HepG2 (cell line): ENCODE results near the gene YBX2. TPM values are rescaled to one million over a fixed set of nuclear protein-coding genes. Genes with fewer than 3 reads are reported as not detected.

Source experiments
- ATAC-seq: fragments of 200-7000 bp; cut with Tn5 transposase; 3 replicates; pipeline ENCODE4 v1.9.1; 2020; ENCODE audit warnings: mild to moderate bottlenecking, moderate library complexity
- BruUV-seq: library from RNA; stranded (reverse); fragments of 400-500 nt; replicated peaks from 2 replicates; lab custom pipeline; 2021; lab: Mats Ljungman, UMichigan
- CTCF ChIA-PET: fragments of 300-600 bp; formaldehyde crosslinking; extraction: SDS; loops from one replicate; lab custom pipeline; 2021; ENCODE audit warnings: low total read pairs, inconsistent platforms, low intra/inter-chr PET ratio; lab: Yijun Ruan, JAX
- POLR2A ChIA-PET: fragments of 350-600 bp; sonication (Branson Sonifier 250); formaldehyde crosslinking; loops from one replicate; lab custom pipeline; 2020; ENCODE audit warnings: antibody characterized with exemption, inconsistent platforms; lab: Yijun Ruan, JAX
- DNase-seq: peaks from one replicate; pipeline ENCODE4 v3.0.0-alpha.2; 2015; ENCODE audit warnings: low spot score
- FAIRE-seq: peaks from 3 replicates; lab custom pipeline; 2011; peaks lifted over from hg19 to GRCh38; lab: Jason Lieb, UNC
- H2AFZ ChIP-seq: one replicate; pipeline ENCODE4 v1.6.1; 2011; ENCODE audit warnings: low read length, inconsistent platforms
- H3K27ac ChIP-seq: fragments of 300-600 bp; 3 replicates; pipeline ENCODE4 v1.8.0; 2011; ENCODE audit warnings: mixed run types, mild to moderate bottlenecking, mixed read lengths, low read length, inconsistent platforms; ENCODE audit not compliant: insufficient read depth; ENCODE audit errors: extremely low read length
- H3K27me3 ChIP-seq, 2 experiments: fragments of 200-600 bp in 1 of 2; 2 replicates in 1 of 2; 3 replicates in 1 of 2; pipeline versions ENCODE4 v1.6.0 to v1.8.0; 2011; ENCODE audit warnings: low read length in 2 of 2, mild to moderate bottlenecking in 2 of 2, moderate library complexity in 2 of 2, inconsistent platforms in 1 of 2; ENCODE audit not compliant: insufficient read depth in 2 of 2, control insufficient read depth in 1 of 2
- H3K36me3 ChIP-seq, 2 experiments: fragments of 200-600 bp in 1 of 2; replicated peaks in 1 of 2; 2 replicates in 1 of 2; 3 replicates in 1 of 2; pipeline versions ENCODE4 v1.5.1 to v1.8.0; 2011; ENCODE audit warnings: low read length in 2 of 2, inconsistent platforms in 1 of 2; ENCODE audit not compliant: insufficient read depth in 2 of 2, control insufficient read depth in 1 of 2
- H3K4me1 ChIP-seq: 2 replicates; pipeline ENCODE4 v1.5.1; 2012; ENCODE audit warnings: low read length, inconsistent platforms; ENCODE audit not compliant: insufficient read depth
- H3K4me2 ChIP-seq: 2 replicates; pipeline ENCODE4 v1.6.0; 2011; ENCODE audit warnings: low read depth, low read length, inconsistent platforms
- H3K4me3 ChIP-seq, 3 experiments: fragments of 200-600 bp in 1 of 3; sonication (generic), shearing (Covaris generic) in 1 of 3; replicated peaks in 1 of 3; 2 replicates each; pipeline ENCODE4 v1.5.1; 2011 to 2016; ENCODE audit warnings: low read length in 3 of 3, inconsistent platforms in 2 of 3, low read depth in 2 of 3, mild to moderate bottlenecking in 2 of 3, control low read depth in 1 of 3, mixed read lengths in 1 of 3; ENCODE audit not compliant: insufficient read depth in 1 of 3
- H3K79me2 ChIP-seq: one replicate; pipeline ENCODE4 v1.6.1; 2011; ENCODE audit warnings: low read length, inconsistent platforms; ENCODE audit not compliant: insufficient read depth
- H3K9ac ChIP-seq: 2 replicates; pipeline ENCODE4 v1.6.0; 2011; ENCODE audit warnings: mild to moderate bottlenecking, low read depth, low read length, inconsistent platforms; ENCODE audit not compliant: insufficient read depth
- H3K9me3 ChIP-seq: 2 replicates; pipeline ENCODE4 v1.5.1; 2012; ENCODE audit warnings: mild to moderate bottlenecking, low read length
- H4K20me1 ChIP-seq: 2 replicates; pipeline ENCODE4 v1.6.0; 2011; ENCODE audit warnings: inconsistent platforms, mild to moderate bottlenecking, low read length, moderate library complexity; ENCODE audit not compliant: insufficient read depth
- AHDC1 ChIP-seq: sonication (generic); formaldehyde crosslinking; IDR thresholded peaks from 2 replicates; pipeline ENCODE4 v1.5.1; 2020; ENCODE audit warnings: mild to moderate bottlenecking, missing genetic modification reagents, borderline replicate concordance
- ZBTB4 ChIP-seq: sonication (generic); formaldehyde crosslinking; IDR thresholded peaks from 2 replicates; pipeline ENCODE4 v1.4.0; 2020; ENCODE audit warnings: missing genetic modification reagents, mild to moderate bottlenecking, borderline replicate concordance
- ZFX ChIP-seq: sonication (generic); formaldehyde crosslinking; IDR thresholded peaks from 2 replicates; pipeline ENCODE4 v1.4.0; 2020; ENCODE audit warnings: mild to moderate bottlenecking, low read depth, missing genetic modification reagents, moderate library complexity
- WGBS: methylation state at CpG from one replicate; pipeline ENCODE4 v1.1.6; 2017; ENCODE audit warnings: low lambda C conversion rate; 5-methylcytosine and 5-hydroxymethylcytosine counted together
- in situ Hi-C: cut with HindIII; loops from 2 replicates; pipeline ENCODE4 v1.10.0; 2017; ENCODE audit warnings: low pct_unique_long_range_greater_than_20kb; ENCODE audit not compliant: extremely low pct_ligation_motif_present
- intact Hi-C: fragments of 100-400 bp; cut with micrococcal nuclease; formaldehyde crosslinking; loops from one replicate; pipeline ENCODE4 v1.10.0; 2022; ENCODE audit not compliant: unreplicated experiment
- polyA plus RNA-seq, 8 experiments: library from polyadenylated mRNA; depleted of rRNA in 3 of 8; stranded (reverse) in 7 of 8; unstranded in 1 of 8; fragments of >200 nt; fragmentation: Illumina TruSeq in 4 of 8; extraction: Trizol in 4 of 8; gene quantifications; 2 replicates each; pipeline versions ENCODE4 v1.2.1 to v1.2.3, GENCODE V29; 2011 to 2016; ENCODE audit warnings: low read depth in 4 of 8, missing spikeins in 1 of 8, mixed read lengths in 1 of 8; ENCODE audit not compliant: insufficient read depth in 1 of 8
- total RNA-seq, 5 experiments: library from RNA; depleted of rRNA; stranded (reverse); fragments of >200 nt; fragmentation: Illumina TruSeq; extraction: Trizol; gene quantifications; 2 replicates each; pipeline ENCODE4 v1.2.3, GENCODE V29; 2016; ENCODE audit warnings: low read depth in 1 of 5

Gene YBX2
- total and polyA plus RNA-seq, 2 of the 13 experiments (the other 11 are each of a cell fraction or from before 2014, with no cell fraction given), result 0.12 to 0.22 TPM

- no peaks in the 10 kb centered on the region for H3K79me2 ChIP-seq
- H3K36me3 ChIP-seq, result no peaks in the 10 kb centered on the region
- H3K27me3 ChIP-seq, result peaks cover 2 to 11% of the 10 kb centered on the region in 2 experiments; a peak in 2 of 5 replicates
- BruUV-seq, result no TSS peak
- H3K4me1 ChIP-seq, result peaks cover 41% of the 10 kb centered on the region
- intact Hi-C loops (loop anchor here (1.0 kb wide), 1 partner anchor 15 kb away; no protein-coding TSS in a partner anchor), in situ Hi-C loops (no loop called here)
- no peak overlapping the region for H3K9ac ChIP-seq
- DNase-seq (no peak), ATAC-seq (no peak), FAIRE-seq (no peak)
- CTCF ChIA-PET, result interaction anchor here (1.1 to 2.6 kb wide), 5 partner anchors 15 to 75 kb away, joined by 4 to 43 read pairs (median 6); partner anchors contain the start of genes ELP5 and SLC2A4
- no peak overlapping the region for H3K4me3 ChIP-seq
- H3K27ac ChIP-seq, result no peak overlapping the region
- H2AFZ ChIP-seq, result no peak overlapping the region
- peak overlapping the region; percentile 88 for H3K4me2 ChIP-seq
- POLR2A ChIA-PET, result interaction anchor here (0.6 to 1.9 kb wide), 9 partner anchors 14 to 250 kb away, joined by 3 to 22 read pairs (median 6); partner anchors contain the start of genes GABARAP, NEURL4 and SLC2A4
- 91% methylated on average over 40 of the region's 42 CpGs for WGBS
- H3K9me3 ChIP-seq, result no peaks in the 10 kb centered on the region
- 0 out of 2 replicates have a peak, but pooled peaks have one; percentile 6 for TF ChIP-seq AHDC1
- no peak for TF ChIP-seq ZFX
- 0 out of 2 replicates have a peak, but pooled peaks have one; percentile 38 for TF ChIP-seq ZBTB4 (CRISPR knock-in tag)
- no peaks in the 10 kb centered on the region for H4K20me1 ChIP-seq
Observed at GRCh38 chr17:7295230-7296180, 1.1 kb upstream of the YBX2 start.
